Endothelial cell of umbilical vein (primary cell): ENCODE results near the gene SSUH2. TPM values are rescaled to one million over a fixed set of nuclear protein-coding genes. Genes with fewer than 3 reads are reported as not detected.

Experiments
- BruUV-seq: library from RNA; stranded (reverse); fragments of 400-500 nt; replicated peaks from 2 replicates; lab custom pipeline; 2021; lab: Mats Ljungman, UMichigan
- CTCF ChIA-PET: fragments of 300-600, 350-600 bp; sonication (Branson Sonifier 250); formaldehyde crosslinking; loops from one replicate; lab custom pipeline; 2021; ENCODE audit warnings: antibody characterized with exemption, inconsistent platforms; lab: Charles Lee
- POLR2A ChIA-PET: fragments of 300-600, 350-600 bp; sonication (Branson Sonifier 250); formaldehyde crosslinking; loops from one replicate; lab custom pipeline; 2021; ENCODE audit warnings: antibody characterized with exemption, inconsistent platforms; lab: Charles Lee
- DNase-seq: peaks from one replicate; pipeline ENCODE4 v3.0.0-alpha.2; 2011; ENCODE audit warnings: low read depth, low spot score
- FAIRE-seq: peaks from 2 replicates; lab custom pipeline; 2011; peaks lifted over from hg19 to GRCh38; lab: Jason Lieb, UNC
- H2AFZ ChIP-seq: 2 replicates; pipeline ENCODE4 v1.6.0; 2012; ENCODE audit warnings: low read depth, low read length, control low read depth, inconsistent platforms
- H3K27ac ChIP-seq: 2 replicates; pipeline ENCODE4 v1.5.1; 2011; ENCODE audit warnings: low read depth, mild to moderate bottlenecking, control low read depth, low read length, moderate library complexity; ENCODE audit not compliant: insufficient read depth
- H3K27me3 ChIP-seq, 2 experiments: 2 replicates each; pipeline versions ENCODE4 v1.6.0 to v1.6.1; 2011; ENCODE audit warnings: low read length in 2 of 2, mixed read lengths in 1 of 2; ENCODE audit not compliant: control insufficient read depth in 2 of 2, insufficient read depth in 2 of 2
- H3K36me3 ChIP-seq, 2 experiments: 2 replicates in 1 of 2; 3 replicates in 1 of 2; pipeline ENCODE4 v1.5.1; 2011; ENCODE audit warnings: low read length in 2 of 2, mild to moderate bottlenecking in 1 of 2, moderate library complexity in 1 of 2; ENCODE audit not compliant: control insufficient read depth in 2 of 2, insufficient read depth in 2 of 2; ENCODE audit errors: extremely low read depth in 1 of 2
- H3K4me1 ChIP-seq: 3 replicates; pipeline ENCODE4 v1.5.1; 2011; ENCODE audit warnings: mild to moderate bottlenecking, low read length; ENCODE audit not compliant: control insufficient read depth, insufficient read depth; ENCODE audit errors: extremely low read depth
- H3K4me2 ChIP-seq: 2 replicates; pipeline ENCODE4 v1.6.1; 2011; ENCODE audit warnings: low read length, control low read depth, mixed read lengths; ENCODE audit not compliant: insufficient read depth
- H3K4me3 ChIP-seq, 3 experiments: fragments of 200-600 bp in 1 of 3; sonication (generic), shearing (Covaris generic) in 1 of 3; replicated peaks in 1 of 3; 2 replicates each; pipeline ENCODE4 v1.5.1; 2011 to 2016; ENCODE audit warnings: control low read depth in 3 of 3, low read length in 3 of 3, mild to moderate bottlenecking in 2 of 3, inconsistent platforms in 1 of 3, low read depth in 1 of 3, moderate library complexity in 1 of 3; ENCODE audit not compliant: insufficient read depth in 1 of 3
- H3K79me2 ChIP-seq: 2 replicates; pipeline ENCODE4 v1.6.0; 2012; ENCODE audit warnings: low read length, inconsistent platforms; ENCODE audit not compliant: control insufficient read depth, insufficient read depth
- H3K9ac ChIP-seq: replicated peaks from 2 replicates; pipeline ENCODE3; 2011; ENCODE audit warnings: low read length, control low read depth; ENCODE audit not compliant: insufficient read depth; ENCODE audit errors: extremely low read depth
- H3K9me1 ChIP-seq: replicated peaks from 3 replicates; pipeline ENCODE4 v1.6.0; 2011; ENCODE audit warnings: mild to moderate bottlenecking, low read length; ENCODE audit not compliant: control insufficient read depth, insufficient read depth; ENCODE audit errors: extremely low read depth
- H3K9me3 ChIP-seq: replicated peaks from 2 replicates; pipeline ENCODE4 v1.5.1; 2012; ENCODE audit warnings: low read length, inconsistent platforms; ENCODE audit not compliant: control insufficient read depth, insufficient read depth
- H4K20me1 ChIP-seq: replicated peaks from 2 replicates; pipeline ENCODE3; 2011; ENCODE audit warnings: mild to moderate bottlenecking, low read length; ENCODE audit not compliant: control insufficient read depth, insufficient read depth; ENCODE audit errors: extremely low read depth
- EZH2 ChIP-seq: IDR thresholded peaks from 2 replicates; pipeline ENCODE4 v1.6.1; 2012; ENCODE audit warnings: borderline replicate concordance, low read depth, mild to moderate bottlenecking, moderate library complexity, low read length, inconsistent platforms; ENCODE audit not compliant: severe bottlenecking
- FOS ChIP-seq: IDR thresholded peaks from 2 replicates; pipeline ENCODE4 v1.6.1; 2011; ENCODE audit warnings: mild to moderate bottlenecking, low read length, moderate library complexity, borderline replicate concordance; ENCODE audit not compliant: insufficient read depth
- GATA2 ChIP-seq: IDR thresholded peaks from 2 replicates; pipeline ENCODE4 v1.7.0; 2011; ENCODE audit warnings: low read depth, mild to moderate bottlenecking, moderate library complexity, mixed read lengths, low read length; ENCODE audit not compliant: insufficient read length, insufficient read depth
- JUN ChIP-seq: IDR thresholded peaks from 2 replicates; pipeline ENCODE4 v1.6.1; 2011; ENCODE audit warnings: borderline replicate concordance, low read depth; ENCODE audit not compliant: insufficient read length, insufficient read depth
- MYC ChIP-seq: IDR thresholded peaks from one replicate; pipeline ENCODE4 v1.6.1; 2011; ENCODE audit warnings: mild to moderate bottlenecking, low read depth, low read length
- POLR2A ChIP-seq: IDR thresholded peaks from 2 replicates; pipeline ENCODE4 v1.6.1; 2012; ENCODE audit warnings: low read depth, mild to moderate bottlenecking, control low read depth, low read length
- POLR2AphosphoS5 ChIP-seq: IDR thresholded peaks from 2 replicates; pipeline ENCODE4 v1.6.1; 2012; ENCODE audit warnings: low read depth, mild to moderate bottlenecking, control low read depth, low read length, moderate library complexity; ENCODE audit not compliant: insufficient read depth
- dilution Hi-C: fragments of 300-500 bp; cut with MboI; formaldehyde crosslinking; loops from one replicate; pipeline ENCODE4 v1.15.0; 2019; ENCODE audit warnings: low sequenced_read_pairs; ENCODE audit not compliant: extremely low pct_ligation_motif_present
- intact Hi-C: fragments of 100-400 bp; cut with micrococcal nuclease; formaldehyde crosslinking; loops from one replicate; pipeline ENCODE4 v1.10.0; 2022
- polyA plus RNA-seq, 4 experiments: library from polyadenylated mRNA; depleted of rRNA in 3 of 4; stranded (reverse) in 3 of 4; unstranded in 1 of 4; fragments of >200 nt; gene quantifications; 2 replicates each; pipeline versions ENCODE4 v1.2.1 to v1.2.3, GENCODE V29; 2011 to 2012; ENCODE audit warnings: missing spikeins in 1 of 4
- total RNA-seq: library from RNA; stranded (reverse); gene quantifications from 2 replicates; pipeline ENCODE4 v1.2.3, GENCODE V29; 2021
- TF ChIP-seq, protein P1 (sequence below), 2 donors: IDR thresholded peaks; 1 replicate in 1 of 2; 2 replicates in 1 of 2; pipeline ENCODE4 v1.5.1; 2011; ENCODE audit warnings: low read length in 2 of 2, mild to moderate bottlenecking in 2 of 2, moderate library complexity in 2 of 2, control low read depth in 1 of 2, inconsistent platforms in 1 of 2, low read depth in 1 of 2; ENCODE audit not compliant: insufficient read depth in 1 of 2; ENCODE audit errors: extremely low read depth in 1 of 2
- TF ChIP-seq, protein P2 (sequence below): IDR thresholded peaks from 2 replicates; pipeline ENCODE4 v1.6.1; 2011; ENCODE audit not compliant: insufficient read depth, insufficient read length

The SSUH2 gene
- total and polyA plus RNA-seq, 2 donors (not counting 3 experiments of a cell fraction or from before 2014, with no cell fraction given), result 0.44 TPM; not detected in 1

DNA sequence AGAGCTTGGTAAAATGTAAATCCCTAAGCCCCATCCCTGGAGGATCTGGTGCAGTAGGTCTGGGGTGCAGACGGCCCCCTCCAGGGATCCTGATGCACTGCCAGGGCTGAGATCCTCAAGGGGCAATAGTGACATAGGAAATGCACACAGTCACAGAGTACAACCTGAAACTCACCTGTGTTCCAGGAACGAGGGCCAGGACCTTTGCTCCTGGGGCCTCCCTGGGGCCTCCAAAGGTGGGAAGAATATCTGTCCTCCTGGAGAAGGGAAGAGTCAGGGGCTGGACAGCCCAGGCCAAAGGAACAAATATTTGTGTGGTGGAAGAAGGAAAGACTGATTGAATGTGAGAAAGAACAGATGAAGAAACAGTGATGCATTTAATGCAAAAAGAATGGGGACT, 9.5 kb downstream of the SSUH2 start:
- Histone ChIP-seq H3K9me1 (no peaks in the 10 kb centered on the region), H3K4me3 (no peak overlapping the region), H3K79me2 (no peaks in the 10 kb centered on the region), H3K9me3 (no peaks in the 10 kb centered on the region), H4K20me1 (no peaks in the 10 kb centered on the region), H3K4me2 (no peak overlapping the region), H3K27ac (no peak overlapping the region), H2AFZ (no peak overlapping the region), H3K27me3 (peaks cover 0 to 2% of the 10 kb centered on the region in 2 experiments), H3K4me1 (no peaks in the 10 kb centered on the region), H3K9ac (no peak overlapping the region), H3K36me3 (no peaks in the 10 kb centered on the region)
- no TSS peak for BruUV-seq
- FAIRE-seq, result no peak
- dilution Hi-C loops (no loop called here), intact Hi-C loops (no loop called here)
- no peak for DNase-seq
- POLR2A ChIA-PET, result no interaction called here
- TF ChIP-seq, protein P1, sequence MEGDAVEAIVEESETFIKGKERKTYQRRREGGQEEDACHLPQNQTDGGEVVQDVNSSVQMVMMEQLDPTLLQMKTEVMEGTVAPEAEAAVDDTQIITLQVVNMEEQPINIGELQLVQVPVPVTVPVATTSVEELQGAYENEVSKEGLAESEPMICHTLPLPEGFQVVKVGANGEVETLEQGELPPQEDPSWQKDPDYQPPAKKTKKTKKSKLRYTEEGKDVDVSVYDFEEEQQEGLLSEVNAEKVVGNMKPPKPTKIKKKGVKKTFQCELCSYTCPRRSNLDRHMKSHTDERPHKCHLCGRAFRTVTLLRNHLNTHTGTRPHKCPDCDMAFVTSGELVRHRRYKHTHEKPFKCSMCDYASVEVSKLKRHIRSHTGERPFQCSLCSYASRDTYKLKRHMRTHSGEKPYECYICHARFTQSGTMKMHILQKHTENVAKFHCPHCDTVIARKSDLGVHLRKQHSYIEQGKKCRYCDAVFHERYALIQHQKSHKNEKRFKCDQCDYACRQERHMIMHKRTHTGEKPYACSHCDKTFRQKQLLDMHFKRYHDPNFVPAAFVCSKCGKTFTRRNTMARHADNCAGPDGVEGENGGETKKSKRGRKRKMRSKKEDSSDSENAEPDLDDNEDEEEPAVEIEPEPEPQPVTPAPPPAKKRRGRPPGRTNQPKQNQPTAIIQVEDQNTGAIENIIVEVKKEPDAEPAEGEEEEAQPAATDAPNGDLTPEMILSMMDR (IDR thresholded peaks at IDR 0.05; ENCODE audit: extremely low read depth in 1 of 2, insufficient read depth in 1 of 2, low read depth in 1 of 2, low read length in 2 of 2), result no peak
- TF ChIP-seq, protein P2, sequence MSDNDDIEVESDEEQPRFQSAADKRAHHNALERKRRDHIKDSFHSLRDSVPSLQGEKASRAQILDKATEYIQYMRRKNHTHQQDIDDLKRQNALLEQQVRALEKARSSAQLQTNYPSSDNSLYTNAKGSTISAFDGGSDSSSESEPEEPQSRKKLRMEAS, result no peak
- TF ChIP-seq GATA2 (no peak), POLR2AphosphoS5 (no peak), MYC (no peak), POLR2A (no peak), EZH2 (no peak), FOS (no peak), JUN (no peak)
- CTCF ChIA-PET, result no interaction called here
